ENCODE results near the gene PLEKHG2. TPM values are rescaled to one million over a fixed set of nuclear protein-coding genes. Genes with fewer than 3 reads are reported as not detected.

Gene PLEKHG2, protein sequence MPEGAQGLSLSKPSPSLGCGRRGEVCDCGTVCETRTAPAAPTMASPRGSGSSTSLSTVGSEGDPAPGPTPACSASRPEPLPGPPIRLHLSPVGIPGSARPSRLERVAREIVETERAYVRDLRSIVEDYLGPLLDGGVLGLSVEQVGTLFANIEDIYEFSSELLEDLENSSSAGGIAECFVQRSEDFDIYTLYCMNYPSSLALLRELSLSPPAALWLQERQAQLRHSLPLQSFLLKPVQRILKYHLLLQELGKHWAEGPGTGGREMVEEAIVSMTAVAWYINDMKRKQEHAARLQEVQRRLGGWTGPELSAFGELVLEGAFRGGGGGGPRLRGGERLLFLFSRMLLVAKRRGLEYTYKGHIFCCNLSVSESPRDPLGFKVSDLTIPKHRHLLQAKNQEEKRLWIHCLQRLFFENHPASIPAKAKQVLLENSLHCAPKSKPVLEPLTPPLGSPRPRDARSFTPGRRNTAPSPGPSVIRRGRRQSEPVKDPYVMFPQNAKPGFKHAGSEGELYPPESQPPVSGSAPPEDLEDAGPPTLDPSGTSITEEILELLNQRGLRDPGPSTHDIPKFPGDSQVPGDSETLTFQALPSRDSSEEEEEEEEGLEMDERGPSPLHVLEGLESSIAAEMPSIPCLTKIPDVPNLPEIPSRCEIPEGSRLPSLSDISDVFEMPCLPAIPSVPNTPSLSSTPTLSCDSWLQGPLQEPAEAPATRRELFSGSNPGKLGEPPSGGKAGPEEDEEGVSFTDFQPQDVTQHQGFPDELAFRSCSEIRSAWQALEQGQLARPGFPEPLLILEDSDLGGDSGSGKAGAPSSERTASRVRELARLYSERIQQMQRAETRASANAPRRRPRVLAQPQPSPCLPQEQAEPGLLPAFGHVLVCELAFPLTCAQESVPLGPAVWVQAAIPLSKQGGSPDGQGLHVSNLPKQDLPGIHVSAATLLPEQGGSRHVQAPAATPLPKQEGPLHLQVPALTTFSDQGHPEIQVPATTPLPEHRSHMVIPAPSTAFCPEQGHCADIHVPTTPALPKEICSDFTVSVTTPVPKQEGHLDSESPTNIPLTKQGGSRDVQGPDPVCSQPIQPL (N-terminal part only)
- total RNA-seq (ENCODE audit: unreplicated experiment): 172 TPM
- long read RNA-seq, partial matches to known transcripts: 2 of 5 reads
- long read RNA-seq, other reads (novel, unspliced or antisense): 3 of 5 reads

DNA sequence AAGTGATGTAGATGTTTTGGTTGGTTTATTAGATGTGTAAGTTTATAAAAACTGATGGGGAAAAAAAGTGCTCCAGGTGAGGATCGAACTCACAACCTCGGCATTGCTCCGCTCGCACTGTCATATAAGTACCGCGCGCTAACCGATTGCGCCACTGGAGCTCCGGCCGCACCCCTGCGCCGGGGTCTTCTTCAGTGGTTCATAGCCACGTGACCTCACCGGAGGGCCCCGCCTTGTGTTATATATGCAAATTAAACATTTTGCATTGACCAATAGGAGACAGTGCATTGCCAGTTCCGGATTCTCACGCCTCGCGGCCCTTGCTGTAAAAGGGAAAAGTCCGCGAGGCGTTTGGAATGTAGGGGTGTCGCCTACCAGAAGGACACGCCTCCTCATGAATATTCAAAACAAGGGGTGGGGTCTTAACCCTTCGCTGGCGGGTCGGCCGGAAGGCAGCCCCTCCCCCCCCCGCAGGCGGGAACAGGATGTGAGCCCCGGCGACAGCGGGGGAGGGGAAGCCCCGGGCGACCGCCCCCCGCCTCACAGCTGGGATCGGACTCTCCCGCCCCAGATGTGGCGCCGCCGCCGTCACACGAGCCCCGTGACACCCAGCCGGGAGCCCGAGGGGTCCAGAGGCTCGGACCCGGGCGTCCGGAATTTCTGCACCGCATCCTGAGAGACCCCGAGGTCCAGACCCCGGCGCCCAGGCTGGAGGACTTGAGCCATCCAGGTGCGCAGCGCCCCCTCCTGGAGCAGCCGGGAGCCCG lies at the start of gene PLEKHG2:
Gene PLEKHG2, plus strand, starts transcription at position 570 of the 767 bp plus-strand sequence. CDS start 1,418 bp downstream, outside the sequence.
- H3K27me3 Mint-ChIP-seq (ENCODE audit: unreplicated experiment): peaks cover 31% of the 10 kb centered on the region
- no peaks in the 10 kb centered on the region for H3K9me3 Mint-ChIP-seq (ENCODE audit: unreplicated experiment)
- peak within 1 kb of the TSS; percentile 99 for H3K4me3 Mint-ChIP-seq (ENCODE audit: unreplicated experiment)
- H3K27ac Mint-ChIP-seq (ENCODE audit: unreplicated experiment): peak within 1 kb of the TSS; percentile 89
- peaks cover 36% of the 10 kb centered on the region for H3K4me1 Mint-ChIP-seq (ENCODE audit: unreplicated experiment)
- H3K36me3 Mint-ChIP-seq (ENCODE audit: low read depth, unreplicated experiment): peaks cover 22% of the 10 kb centered on the region
- TF ChIP-seq, protein P1, sequence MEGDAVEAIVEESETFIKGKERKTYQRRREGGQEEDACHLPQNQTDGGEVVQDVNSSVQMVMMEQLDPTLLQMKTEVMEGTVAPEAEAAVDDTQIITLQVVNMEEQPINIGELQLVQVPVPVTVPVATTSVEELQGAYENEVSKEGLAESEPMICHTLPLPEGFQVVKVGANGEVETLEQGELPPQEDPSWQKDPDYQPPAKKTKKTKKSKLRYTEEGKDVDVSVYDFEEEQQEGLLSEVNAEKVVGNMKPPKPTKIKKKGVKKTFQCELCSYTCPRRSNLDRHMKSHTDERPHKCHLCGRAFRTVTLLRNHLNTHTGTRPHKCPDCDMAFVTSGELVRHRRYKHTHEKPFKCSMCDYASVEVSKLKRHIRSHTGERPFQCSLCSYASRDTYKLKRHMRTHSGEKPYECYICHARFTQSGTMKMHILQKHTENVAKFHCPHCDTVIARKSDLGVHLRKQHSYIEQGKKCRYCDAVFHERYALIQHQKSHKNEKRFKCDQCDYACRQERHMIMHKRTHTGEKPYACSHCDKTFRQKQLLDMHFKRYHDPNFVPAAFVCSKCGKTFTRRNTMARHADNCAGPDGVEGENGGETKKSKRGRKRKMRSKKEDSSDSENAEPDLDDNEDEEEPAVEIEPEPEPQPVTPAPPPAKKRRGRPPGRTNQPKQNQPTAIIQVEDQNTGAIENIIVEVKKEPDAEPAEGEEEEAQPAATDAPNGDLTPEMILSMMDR (IDR thresholded peaks at IDR 0.05; ENCODE audit: unreplicated experiment): peak; percentile 91
- peak; percentile 98 for DNase-seq (ENCODE audit: low spot score)

DNA sequence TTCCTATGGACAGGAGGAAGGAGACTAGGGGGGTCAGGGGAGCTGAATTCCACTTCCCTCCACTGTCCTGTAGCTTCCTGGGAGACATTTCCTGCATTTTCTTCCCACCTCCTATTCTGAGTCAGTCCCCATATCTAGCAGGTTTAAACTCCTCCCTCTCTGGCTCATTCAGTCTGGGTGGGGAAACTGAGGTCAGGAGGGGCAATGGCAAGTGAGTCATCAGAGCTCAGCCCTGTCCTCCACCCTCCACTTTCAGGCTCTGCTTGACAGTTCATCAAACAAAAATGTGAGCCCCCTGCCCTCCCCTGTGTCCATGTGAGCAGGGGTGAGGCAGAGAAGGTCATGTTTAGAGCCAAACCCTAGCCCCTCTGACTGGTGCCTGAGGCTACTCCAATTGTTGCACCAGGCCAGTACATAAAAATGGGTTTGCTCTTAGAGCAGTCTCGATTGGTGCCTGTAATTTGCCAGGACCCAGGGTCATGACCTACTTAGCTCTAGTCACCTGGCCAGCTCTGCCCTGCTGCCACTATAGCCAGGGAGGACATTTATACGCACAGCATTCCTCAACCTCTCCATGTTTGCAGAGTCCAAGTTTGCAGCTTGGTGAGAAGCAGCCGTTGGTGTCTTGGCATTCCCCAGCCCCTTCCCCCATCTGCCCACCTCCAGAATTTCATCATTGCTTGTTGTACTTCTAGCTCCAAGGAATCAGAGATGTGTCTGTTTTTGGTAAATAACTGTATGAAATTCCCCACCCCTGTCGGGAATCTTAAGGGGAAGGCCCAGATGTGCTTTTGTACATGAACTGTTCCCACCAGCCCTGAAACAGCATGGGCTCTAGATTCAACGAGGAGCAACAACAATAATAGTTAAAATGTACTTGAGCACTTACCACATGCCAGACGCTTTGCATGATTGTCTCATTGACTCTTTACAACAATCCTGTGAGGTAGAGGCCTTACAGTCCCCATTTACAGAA lies 49.5 kb upstream of the PLEKHG2 start:
- no peak for DNase-seq (ENCODE audit: low spot score)
- Mint-ChIP-seq H3K36me3 (ENCODE audit: low read depth, unreplicated experiment) (peaks cover 30% of the 10 kb centered on the region), H3K27ac (ENCODE audit: unreplicated experiment) (no peak overlapping the region), H3K4me3 (ENCODE audit: unreplicated experiment) (no peak overlapping the region), H3K4me1 (ENCODE audit: unreplicated experiment) (no peaks in the 10 kb centered on the region), H3K9me3 (ENCODE audit: unreplicated experiment) (no peaks in the 10 kb centered on the region), H3K27me3 (ENCODE audit: unreplicated experiment) (no peaks in the 10 kb centered on the region)
- TF ChIP-seq, protein P1 (IDR thresholded peaks at IDR 0.05; ENCODE audit: unreplicated experiment): no peak

DNA sequence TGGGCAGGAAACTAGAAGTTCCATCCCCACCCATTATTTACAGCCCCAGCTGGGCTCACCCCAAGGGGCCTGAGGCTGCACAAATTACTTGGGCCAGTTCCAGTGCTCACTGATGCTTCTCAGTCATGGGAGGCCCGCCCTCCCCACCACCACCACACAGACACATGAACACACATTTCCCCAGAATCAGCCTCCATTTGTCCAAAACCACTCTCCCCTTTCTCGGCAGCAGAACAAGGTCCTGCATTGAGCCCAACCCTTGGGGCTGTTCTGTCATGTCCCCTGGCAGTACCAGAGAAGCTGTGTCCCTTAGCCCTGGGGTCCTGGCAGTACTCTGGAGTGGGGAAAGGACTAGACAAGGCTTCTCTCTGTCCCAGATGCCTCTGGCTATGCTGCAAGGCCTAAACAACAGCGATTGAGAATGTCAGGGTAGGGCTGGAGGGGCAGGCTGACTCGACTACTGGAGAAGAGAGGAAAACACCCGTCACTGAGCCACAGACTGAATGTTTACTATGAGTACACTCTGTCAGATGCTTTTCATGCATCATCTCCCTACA lies 48.5 kb upstream of the PLEKHG2 start:
- H3K27me3 Mint-ChIP-seq (ENCODE audit: unreplicated experiment): peaks cover 4% of the 10 kb centered on the region
- H3K4me1 Mint-ChIP-seq (ENCODE audit: unreplicated experiment): no peaks in the 10 kb centered on the region
- no peak overlapping the region for H3K4me3 Mint-ChIP-seq (ENCODE audit: unreplicated experiment)
- H3K27ac Mint-ChIP-seq (ENCODE audit: unreplicated experiment): no peak overlapping the region
- H3K9me3 Mint-ChIP-seq (ENCODE audit: unreplicated experiment): no peaks in the 10 kb centered on the region
- TF ChIP-seq, protein P1 (IDR thresholded peaks at IDR 0.05; ENCODE audit: unreplicated experiment): no peak
- no peak for DNase-seq (ENCODE audit: low spot score)
- H3K36me3 Mint-ChIP-seq (ENCODE audit: low read depth, unreplicated experiment): peaks cover 36% of the 10 kb centered on the region

DNA sequence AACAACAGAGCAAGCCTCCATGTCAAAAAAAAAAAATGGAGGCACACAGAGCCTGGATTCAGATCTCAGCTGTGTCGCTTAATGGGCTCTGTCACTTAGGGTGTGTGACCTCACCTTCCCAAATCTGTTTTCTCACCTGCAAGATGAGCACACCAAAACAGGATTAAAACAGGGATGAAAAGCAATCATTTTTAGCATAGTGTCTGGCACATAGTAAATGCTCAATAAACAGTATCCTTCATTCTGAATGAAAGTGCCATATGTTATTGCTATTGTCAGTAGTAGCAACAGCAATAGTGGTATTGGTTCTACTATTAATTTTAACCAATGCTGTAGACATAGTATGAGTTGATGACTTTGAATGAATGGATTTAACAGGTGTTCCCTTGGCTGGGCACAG lies 46.9 kb upstream of the PLEKHG2 start:
- Mint-ChIP-seq H3K36me3 (ENCODE audit: low read depth, unreplicated experiment) (peaks cover 30% of the 10 kb centered on the region), H3K4me3 (ENCODE audit: unreplicated experiment) (no peak overlapping the region), H3K27ac (ENCODE audit: unreplicated experiment) (no peak overlapping the region), H3K4me1 (ENCODE audit: unreplicated experiment) (no peaks in the 10 kb centered on the region), H3K9me3 (ENCODE audit: unreplicated experiment) (no peaks in the 10 kb centered on the region), H3K27me3 (ENCODE audit: unreplicated experiment) (peaks cover 4% of the 10 kb centered on the region)
- TF ChIP-seq, protein P1 (IDR thresholded peaks at IDR 0.05; ENCODE audit: unreplicated experiment): no peak
- no peak for DNase-seq (ENCODE audit: low spot score)
